Progenitor cell of endocrine pancreas (in vitro differentiated cells): ENCODE measurements around the gene BHLHE23. TPM values are rescaled to one million over a fixed set of nuclear protein-coding genes. Genes with fewer than 3 reads are reported as not detected.

ENCODE experiments used
- DNase-seq: peaks from one replicate; pipeline ENCODE4 v3.0.0; 2021; ENCODE audit warnings: low spot score; ENCODE audit not compliant: unreplicated experiment
- H3K27ac Mint-ChIP-seq: 2 replicates; pipeline ENCODE4 v1.8.0; 2021; ENCODE audit warnings: mild to moderate bottlenecking, moderate library complexity, mixed read lengths
- H3K27me3 Mint-ChIP-seq: 2 replicates; pipeline ENCODE4 v1.8.0; 2021; ENCODE audit warnings: mixed read lengths
- H3K36me3 Mint-ChIP-seq: 2 replicates; pipeline ENCODE4 v1.8.0; 2022; ENCODE audit warnings: mixed read lengths; ENCODE audit not compliant: insufficient read depth
- H3K4me1 Mint-ChIP-seq: 2 replicates; pipeline ENCODE4 v1.8.0; 2021; ENCODE audit warnings: low read depth, mixed read lengths
- H3K4me3 Mint-ChIP-seq: 2 replicates; pipeline ENCODE4 v1.8.0; 2021; ENCODE audit warnings: low read depth, mild to moderate bottlenecking, moderate library complexity, mixed read lengths
- H3K9me3 Mint-ChIP-seq: 2 replicates; pipeline ENCODE4 v1.8.0; 2021; ENCODE audit warnings: low read depth, mixed read lengths
- total RNA-seq: library from RNA; stranded (reverse); gene quantifications from 2 replicates; pipeline ENCODE4 v1.2.1, GENCODE V29; 2021
- TF ChIP-seq, protein P1 (sequence below): fragments of 200-600 bp; sonication (generic); IDR thresholded peaks from one replicate; pipeline ENCODE4 v1.5.0; 2021; ENCODE audit warnings: antibody characterized with exemption, mild to moderate bottlenecking; ENCODE audit not compliant: unreplicated experiment

BHLHE23 gene
- total RNA-seq, 1 donor from 2014 or later: not detected

DNA sequence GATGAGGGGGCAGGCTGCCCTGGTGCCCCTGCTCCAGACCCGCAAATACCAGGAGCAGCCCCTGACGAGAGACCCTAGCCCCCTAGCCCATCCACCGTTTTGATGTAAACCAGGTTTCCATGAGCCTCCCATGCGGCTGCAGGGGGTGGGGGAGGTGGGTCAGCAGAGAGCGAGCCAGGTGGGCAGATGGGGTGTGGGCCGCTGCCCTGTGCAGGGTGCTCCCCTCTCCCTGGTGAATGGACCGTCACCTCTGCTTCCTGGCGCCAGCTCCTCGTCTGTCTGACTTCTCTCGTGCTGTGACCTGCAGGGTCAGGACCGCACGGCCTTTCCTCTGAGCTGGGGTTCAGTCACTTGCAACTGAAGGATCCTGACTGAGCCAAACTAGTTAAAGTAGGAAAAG is 15.7 kb upstream of the BHLHE23 start:
- peaks cover 4% of the 10 kb centered on the region for H3K9me3 Mint-ChIP-seq
- DNase-seq: no peak
- H3K36me3 Mint-ChIP-seq: no peaks in the 10 kb centered on the region
- H3K27me3 Mint-ChIP-seq: peaks cover 37% of the 10 kb centered on the region
- H3K27ac Mint-ChIP-seq: no peak overlapping the region
- peaks cover 4% of the 10 kb centered on the region for H3K4me1 Mint-ChIP-seq
- no peak overlapping the region for H3K4me3 Mint-ChIP-seq
- TF ChIP-seq, protein P1, sequence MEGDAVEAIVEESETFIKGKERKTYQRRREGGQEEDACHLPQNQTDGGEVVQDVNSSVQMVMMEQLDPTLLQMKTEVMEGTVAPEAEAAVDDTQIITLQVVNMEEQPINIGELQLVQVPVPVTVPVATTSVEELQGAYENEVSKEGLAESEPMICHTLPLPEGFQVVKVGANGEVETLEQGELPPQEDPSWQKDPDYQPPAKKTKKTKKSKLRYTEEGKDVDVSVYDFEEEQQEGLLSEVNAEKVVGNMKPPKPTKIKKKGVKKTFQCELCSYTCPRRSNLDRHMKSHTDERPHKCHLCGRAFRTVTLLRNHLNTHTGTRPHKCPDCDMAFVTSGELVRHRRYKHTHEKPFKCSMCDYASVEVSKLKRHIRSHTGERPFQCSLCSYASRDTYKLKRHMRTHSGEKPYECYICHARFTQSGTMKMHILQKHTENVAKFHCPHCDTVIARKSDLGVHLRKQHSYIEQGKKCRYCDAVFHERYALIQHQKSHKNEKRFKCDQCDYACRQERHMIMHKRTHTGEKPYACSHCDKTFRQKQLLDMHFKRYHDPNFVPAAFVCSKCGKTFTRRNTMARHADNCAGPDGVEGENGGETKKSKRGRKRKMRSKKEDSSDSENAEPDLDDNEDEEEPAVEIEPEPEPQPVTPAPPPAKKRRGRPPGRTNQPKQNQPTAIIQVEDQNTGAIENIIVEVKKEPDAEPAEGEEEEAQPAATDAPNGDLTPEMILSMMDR: no peak

DNA sequence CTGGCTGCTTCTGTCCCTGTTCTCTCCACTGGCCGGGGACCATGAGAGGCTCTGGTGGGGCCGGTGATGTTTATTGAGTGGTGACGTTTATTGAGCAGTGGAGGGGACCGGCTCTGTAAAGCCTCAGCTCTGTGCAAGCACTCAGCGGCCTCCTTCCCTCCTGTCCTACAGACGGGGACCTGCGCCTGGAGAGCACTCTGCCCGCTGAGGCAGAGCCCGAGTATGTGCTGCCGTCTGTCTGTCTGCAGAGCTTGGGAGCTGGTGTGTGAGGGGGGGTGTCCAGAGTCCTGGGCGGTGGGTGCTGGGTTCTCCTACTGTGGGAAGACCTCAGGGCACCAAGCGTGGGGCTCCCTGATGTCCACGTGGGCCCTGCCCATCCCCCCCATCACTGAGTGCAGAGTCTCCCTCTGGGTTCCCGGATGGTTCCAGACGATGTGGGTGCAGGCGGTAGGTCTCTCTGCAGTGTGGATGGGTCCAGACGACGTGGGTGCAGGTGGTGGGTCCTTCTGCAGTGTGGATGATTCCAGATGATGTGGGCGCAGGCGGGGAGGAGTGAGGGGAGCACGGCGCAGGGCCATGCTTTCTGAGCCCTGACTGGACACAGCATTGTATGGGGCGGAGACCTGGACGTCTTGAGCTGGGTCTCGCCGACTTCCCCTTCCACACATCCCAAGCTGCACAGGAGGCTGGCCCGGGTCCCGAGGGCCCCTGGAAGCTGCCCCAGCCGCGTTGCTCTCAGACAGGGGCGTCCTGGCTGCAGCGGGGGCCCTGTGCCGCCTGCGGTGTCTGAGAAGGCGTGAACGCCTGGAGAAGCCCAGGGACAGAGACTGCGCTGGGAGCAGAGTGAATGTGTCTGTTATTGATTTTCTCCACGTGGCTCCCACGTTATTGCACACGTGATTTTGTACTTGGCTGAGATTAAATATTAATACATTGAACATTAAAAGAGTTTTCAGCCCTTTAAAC is 14.9 kb upstream of the BHLHE23 start:
- TF ChIP-seq, protein P1: no peak
- H3K9me3 Mint-ChIP-seq: peaks cover 4% of the 10 kb centered on the region
- DNase-seq: no peak
- peaks cover 32% of the 10 kb centered on the region for H3K27me3 Mint-ChIP-seq
- no peak overlapping the region for H3K4me3 Mint-ChIP-seq
- H3K4me1 Mint-ChIP-seq: peaks cover 4% of the 10 kb centered on the region
- no peaks in the 10 kb centered on the region for H3K36me3 Mint-ChIP-seq
- no peak overlapping the region for H3K27ac Mint-ChIP-seq

DNA sequence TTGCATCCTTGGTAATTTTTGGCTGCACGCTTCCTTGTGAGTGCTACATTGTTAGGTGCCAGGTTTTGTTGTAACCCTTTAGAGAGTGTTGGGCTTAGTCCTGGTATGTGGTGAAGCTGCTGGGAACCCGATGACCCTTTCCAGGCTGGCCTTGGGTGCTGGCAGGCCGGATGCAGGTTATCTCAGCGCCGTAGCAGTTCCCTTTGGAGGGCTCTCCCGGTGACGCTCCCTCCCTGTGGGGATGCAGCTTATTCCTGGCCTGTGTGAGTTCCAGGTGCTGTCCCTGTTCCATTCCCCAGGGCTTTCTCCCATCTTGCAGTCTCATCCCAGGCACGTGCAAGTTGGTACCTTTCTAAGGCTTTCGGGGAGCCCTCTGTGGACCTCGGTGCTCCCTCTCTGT is 13.9 kb upstream of the BHLHE23 start:
- TF ChIP-seq, protein P1: no peak
- H3K27me3 Mint-ChIP-seq: peaks cover 32% of the 10 kb centered on the region
- DNase-seq: no peak
- H3K4me3 Mint-ChIP-seq: no peak overlapping the region
- no peak overlapping the region for H3K27ac Mint-ChIP-seq
- H3K4me1 Mint-ChIP-seq: peaks cover 4% of the 10 kb centered on the region
- H3K9me3 Mint-ChIP-seq: peaks cover 4% of the 10 kb centered on the region
- no peaks in the 10 kb centered on the region for H3K36me3 Mint-ChIP-seq

- TF ChIP-seq, protein P1: no peak
- Mint-ChIP-seq H3K36me3 (no peaks in the 10 kb centered on the region), H3K4me3 (no peak overlapping the region), H3K4me1 (peaks cover 7% of the 10 kb centered on the region), H3K27ac (no peak overlapping the region), H3K9me3 (peaks cover 12% of the 10 kb centered on the region), H3K27me3 (peaks cover 46% of the 10 kb centered on the region)
- no peak for DNase-seq
Observed at GRCh38 chr20:63017826-63018411, 11.2 kb upstream of the BHLHE23 start.

DNA sequence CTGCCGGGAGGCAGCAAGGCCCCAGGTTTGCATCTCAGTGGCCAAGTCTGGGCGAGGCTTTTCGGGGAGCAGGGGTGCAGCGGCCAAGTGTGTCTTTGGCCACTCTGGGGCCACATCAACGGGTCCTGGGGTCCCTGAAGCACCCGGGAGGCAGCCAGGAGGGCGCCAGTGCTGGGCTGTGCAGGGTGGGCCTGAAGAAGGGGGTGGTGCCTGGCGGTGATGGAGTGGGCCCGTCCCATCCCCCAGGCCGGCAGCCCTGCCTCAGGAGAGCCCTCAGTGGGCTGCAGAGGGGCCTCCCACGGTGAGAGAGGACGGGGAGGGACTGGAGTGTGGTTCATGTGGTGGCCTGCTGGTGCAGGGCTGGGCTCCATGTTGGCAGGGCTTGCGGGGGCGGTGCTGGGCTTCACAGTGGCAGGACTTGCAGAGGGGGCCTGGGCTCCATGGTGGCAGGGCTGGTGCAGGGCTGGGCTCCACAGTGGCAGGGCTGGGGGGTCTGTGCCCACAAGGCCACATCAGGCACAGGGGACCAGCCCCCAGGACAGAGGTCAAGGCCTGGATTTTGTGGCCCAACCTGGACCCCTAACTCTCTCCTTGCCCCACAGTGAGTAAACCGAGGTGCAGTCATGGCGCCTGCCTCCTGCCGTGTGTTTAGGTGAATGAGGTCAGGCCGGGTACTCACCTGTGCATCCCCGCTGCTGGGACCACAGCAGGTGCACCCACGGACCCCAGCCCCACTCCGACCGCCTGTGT is 10.5 kb upstream of the BHLHE23 start:
- H3K4me1 Mint-ChIP-seq: peaks cover 7% of the 10 kb centered on the region
- no peak overlapping the region for H3K27ac Mint-ChIP-seq
- H3K36me3 Mint-ChIP-seq: no peaks in the 10 kb centered on the region
- no peak for DNase-seq
- H3K27me3 Mint-ChIP-seq: peaks cover 52% of the 10 kb centered on the region
- TF ChIP-seq, protein P1: no peak
- H3K9me3 Mint-ChIP-seq: peaks cover 12% of the 10 kb centered on the region
- no peak overlapping the region for H3K4me3 Mint-ChIP-seq
